SU-DHL-6 (cell line): ENCODE data around the gene MYL3.

Source experiments
- CTCF ChIP-seq: fragments of 200-600 bp; sonication (generic); IDR thresholded peaks from one replicate; pipeline ENCODE4 v1.5.1; 2017; ENCODE audit warnings: antibody characterized with exemption, mild to moderate bottlenecking, low read length, moderate library complexity; ENCODE audit not compliant: insufficient read depth, poor library complexity, severe bottlenecking
- EZH2phosphoT487 ChIP-seq: fragments of 200-600 bp; sonication (generic), shearing (Covaris generic); conservative IDR thresholded peaks from 2 replicates; pipeline ENCODE4 v1.6.1; 2018; ENCODE audit warnings: mild to moderate bottlenecking, antibody characterized with exemption, low read length, moderate library complexity, mixed read lengths

GRCh38 chr3:46829699-46830208 is 33.5 kb downstream of the MYL3 start:
- TF ChIP-seq CTCF (no peak), EZH2phosphoT487 (no peak)
